GM23338 (cell line): ENCODE results near the gene CNTN5. TPM values are rescaled to one million over a fixed set of nuclear protein-coding genes. Genes with fewer than 3 reads are reported as not detected.

ENCODE experiments used
- ATAC-seq: fragments of 200-7000 bp; cut with Tn5 transposase; 3 replicates; pipeline ENCODE4 v1.9.1; 2020
- DNase-seq: peaks from one replicate; pipeline ENCODE4 v3.0.0-alpha.2; 2015; ENCODE audit warnings: low spot score
- H2AFZ ChIP-seq: fragments of 200-600 bp; sonication (generic); 2 replicates; pipeline ENCODE4 v1.8.0; 2016; ENCODE audit warnings: antibody characterized with exemption, mild to moderate bottlenecking, moderate library complexity
- H3F3A ChIP-seq: fragments of 200-600 bp; sonication (generic); replicated peaks from 2 replicates; pipeline ENCODE4 v1.8.0; 2017; ENCODE audit warnings: antibody characterized with exemption, mixed run types, low read depth
- H3K27ac ChIP-seq: fragments of 200-600 bp; sonication (generic); 2 replicates; pipeline ENCODE4 v1.6.1; 2016; ENCODE audit warnings: low read depth
- H3K27me3 ChIP-seq: fragments of 200-600 bp; sonication (generic); 2 replicates; pipeline ENCODE4 v1.8.0; 2016; ENCODE audit warnings: mild to moderate bottlenecking, mixed run types, moderate library complexity; ENCODE audit not compliant: insufficient read depth
- H3K36me3 ChIP-seq: fragments of 200-600 bp; sonication (generic); 2 replicates; pipeline ENCODE4 v1.8.0; 2016; ENCODE audit warnings: mild to moderate bottlenecking; ENCODE audit not compliant: insufficient read depth
- H3K4me1 ChIP-seq: fragments of 200-600 bp; sonication (generic); 2 replicates; pipeline ENCODE4 v1.8.0; 2016; ENCODE audit warnings: mild to moderate bottlenecking, moderate library complexity; ENCODE audit not compliant: insufficient read depth
- H3K4me2 ChIP-seq: fragments of 200-600 bp; sonication (generic); 2 replicates; pipeline ENCODE4 v1.7.1; 2017; ENCODE audit warnings: mixed run types
- H3K4me3 ChIP-seq: fragments of 200-600 bp; sonication (generic); 2 replicates; pipeline ENCODE4 v1.6.1; 2016; ENCODE audit warnings: mixed run types
- H3K79me2 ChIP-seq: fragments of 200-600 bp; sonication (generic); replicated peaks from 2 replicates; pipeline ENCODE4 v1.8.0; 2017; ENCODE audit warnings: mild to moderate bottlenecking; ENCODE audit not compliant: insufficient read depth
- H3K9me2 ChIP-seq: fragments of 200-600 bp; sonication (generic); 2 replicates; pipeline ENCODE4 v1.8.0; 2017; ENCODE audit not compliant: insufficient read depth
- H4K20me1 ChIP-seq: fragments of 200-600 bp; sonication (generic); replicated peaks from 2 replicates; pipeline ENCODE4 v1.8.0; 2017; ENCODE audit warnings: mild to moderate bottlenecking; ENCODE audit not compliant: insufficient read depth
- H3K27ac Mint-ChIP-seq: 2 replicates; pipeline ENCODE4 v1.8.0; 2020; ENCODE audit warnings: inconsistent platforms, mild to moderate bottlenecking, moderate library complexity, mixed read lengths
- H3K27me3 Mint-ChIP-seq: 3 replicates; pipeline ENCODE4 v1.8.0; 2022; ENCODE audit warnings: low read depth, mild to moderate bottlenecking, moderate library complexity, mixed read lengths, inconsistent platforms; ENCODE audit not compliant: insufficient read depth, poor library complexity
- H3K36me3 Mint-ChIP-seq: 3 replicates; pipeline ENCODE4 v1.8.0; 2021; ENCODE audit warnings: low read depth, mild to moderate bottlenecking, inconsistent platforms, moderate library complexity, mixed read lengths
- H3K4me1 Mint-ChIP-seq: 3 replicates; pipeline ENCODE4 v1.8.0; 2020; ENCODE audit warnings: mild to moderate bottlenecking, inconsistent platforms, mixed read lengths
- H3K4me3 Mint-ChIP-seq: 3 replicates; pipeline ENCODE4 v1.8.0; 2021; ENCODE audit warnings: moderate library complexity, mild to moderate bottlenecking, inconsistent platforms, mixed read lengths
- H3K9me3 Mint-ChIP-seq: 3 replicates; pipeline ENCODE4 v1.8.0; 2020; ENCODE audit warnings: moderate library complexity, mild to moderate bottlenecking, inconsistent platforms, mixed read lengths
- EZH2phosphoT487 ChIP-seq: fragments of 200-600 bp; sonication (generic); IDR thresholded peaks from one replicate; pipeline ENCODE4 v1.8.1; 2018; ENCODE audit warnings: antibody characterized with exemption; ENCODE audit not compliant: unreplicated experiment
- JUNB ChIP-seq: IDR thresholded peaks from one replicate; pipeline ENCODE4 v1.6.1; 2016; ENCODE audit warnings: antibody characterized with exemption; ENCODE audit not compliant: unreplicated experiment
- NANOG ChIP-seq: IDR thresholded peaks from 2 replicates; pipeline ENCODE4 v1.6.1; 2016; ENCODE audit warnings: antibody characterized with exemption, borderline replicate concordance
- ZNF114 ChIP-seq: fragments of 250-450 bp; sonication (Bioruptor Pico); IDR thresholded peaks from 2 replicates; pipeline ENCODE4 v1.5.0; 2020; ENCODE audit warnings: mild to moderate bottlenecking, moderate library complexity
- polyA plus RNA-seq: library from polyadenylated mRNA; unstranded; fragments of >200 nt; fragmentation: Nextera tagmentation; extraction: Ambion mirVana; gene quantifications from 2 replicates; pipeline ENCODE4 v1.2.1, GENCODE V29; 2016
- total RNA-seq: library from RNA; depleted of rRNA; stranded (reverse); fragments of >200 nt; shearing (Covaris generic); gene quantifications from 2 replicates; pipeline ENCODE4 v1.2.3, GENCODE V29; 2014
- TF ChIP-seq, protein P1 (sequence below): fragments of 250-450 bp; sonication (Bioruptor Pico); IDR thresholded peaks from 2 replicates; pipeline ENCODE4 v1.5.0; 2020; ENCODE audit warnings: mild to moderate bottlenecking, moderate library complexity
- TF ChIP-seq, protein P2 (sequence below): IDR thresholded peaks from 2 replicates; pipeline ENCODE4 v1.6.1; 2016; ENCODE audit warnings: antibody characterized with exemption
- TF ChIP-seq, protein P3 (sequence below): IDR thresholded peaks from one replicate; pipeline ENCODE4 v1.6.1; 2018; ENCODE audit warnings: antibody characterized with exemption; ENCODE audit not compliant: unreplicated experiment

CNTN5 gene
- total and polyA plus RNA-seq, 2 experiments from 2014 or later, result not detected

DNA sequence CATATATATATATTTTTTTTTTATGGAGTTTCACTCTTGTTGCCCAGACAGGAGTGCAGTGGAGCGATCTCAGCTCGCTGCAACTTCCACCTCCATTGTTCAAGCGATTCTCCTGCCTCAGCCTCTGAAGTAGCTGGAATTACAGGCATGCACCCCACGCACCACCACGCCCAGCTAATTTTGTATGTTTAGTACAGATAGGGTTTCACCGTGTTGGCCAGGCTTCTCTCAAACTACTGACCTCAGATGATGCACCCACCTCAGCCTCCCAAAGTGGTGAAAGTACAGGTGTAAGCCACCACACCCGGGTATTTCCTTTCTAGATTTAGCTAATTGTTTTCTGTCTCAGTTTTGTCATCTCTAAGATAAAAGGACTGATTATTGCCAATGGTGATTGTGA lies 821.1 kb downstream of the CNTN5 start:
- Histone ChIP-seq H2AFZ (no peak overlapping the region), H3K9me2 (no peaks in the 10 kb centered on the region), H3K4me3 (no peak overlapping the region), H3K4me1 (no peaks in the 10 kb centered on the region), H4K20me1 (no peaks in the 10 kb centered on the region), H3K27me3 (no peaks in the 10 kb centered on the region), H3K79me2 (no peaks in the 10 kb centered on the region), H3K36me3 (no peaks in the 10 kb centered on the region), H3K4me2 (no peak overlapping the region), H3F3A (no peaks in the 10 kb centered on the region), H3K27ac (no peak overlapping the region)
- Mint-ChIP-seq H3K9me3 (no peaks in the 10 kb centered on the region), H3K36me3 (no peaks in the 10 kb centered on the region), H3K27ac (no peak overlapping the region), H3K4me3 (no peak overlapping the region), H3K4me1 (no peaks in the 10 kb centered on the region; the same call in 2 of the 3 replicates), H3K27me3 (no peaks in the 10 kb centered on the region)
- TF ChIP-seq, protein P1, sequence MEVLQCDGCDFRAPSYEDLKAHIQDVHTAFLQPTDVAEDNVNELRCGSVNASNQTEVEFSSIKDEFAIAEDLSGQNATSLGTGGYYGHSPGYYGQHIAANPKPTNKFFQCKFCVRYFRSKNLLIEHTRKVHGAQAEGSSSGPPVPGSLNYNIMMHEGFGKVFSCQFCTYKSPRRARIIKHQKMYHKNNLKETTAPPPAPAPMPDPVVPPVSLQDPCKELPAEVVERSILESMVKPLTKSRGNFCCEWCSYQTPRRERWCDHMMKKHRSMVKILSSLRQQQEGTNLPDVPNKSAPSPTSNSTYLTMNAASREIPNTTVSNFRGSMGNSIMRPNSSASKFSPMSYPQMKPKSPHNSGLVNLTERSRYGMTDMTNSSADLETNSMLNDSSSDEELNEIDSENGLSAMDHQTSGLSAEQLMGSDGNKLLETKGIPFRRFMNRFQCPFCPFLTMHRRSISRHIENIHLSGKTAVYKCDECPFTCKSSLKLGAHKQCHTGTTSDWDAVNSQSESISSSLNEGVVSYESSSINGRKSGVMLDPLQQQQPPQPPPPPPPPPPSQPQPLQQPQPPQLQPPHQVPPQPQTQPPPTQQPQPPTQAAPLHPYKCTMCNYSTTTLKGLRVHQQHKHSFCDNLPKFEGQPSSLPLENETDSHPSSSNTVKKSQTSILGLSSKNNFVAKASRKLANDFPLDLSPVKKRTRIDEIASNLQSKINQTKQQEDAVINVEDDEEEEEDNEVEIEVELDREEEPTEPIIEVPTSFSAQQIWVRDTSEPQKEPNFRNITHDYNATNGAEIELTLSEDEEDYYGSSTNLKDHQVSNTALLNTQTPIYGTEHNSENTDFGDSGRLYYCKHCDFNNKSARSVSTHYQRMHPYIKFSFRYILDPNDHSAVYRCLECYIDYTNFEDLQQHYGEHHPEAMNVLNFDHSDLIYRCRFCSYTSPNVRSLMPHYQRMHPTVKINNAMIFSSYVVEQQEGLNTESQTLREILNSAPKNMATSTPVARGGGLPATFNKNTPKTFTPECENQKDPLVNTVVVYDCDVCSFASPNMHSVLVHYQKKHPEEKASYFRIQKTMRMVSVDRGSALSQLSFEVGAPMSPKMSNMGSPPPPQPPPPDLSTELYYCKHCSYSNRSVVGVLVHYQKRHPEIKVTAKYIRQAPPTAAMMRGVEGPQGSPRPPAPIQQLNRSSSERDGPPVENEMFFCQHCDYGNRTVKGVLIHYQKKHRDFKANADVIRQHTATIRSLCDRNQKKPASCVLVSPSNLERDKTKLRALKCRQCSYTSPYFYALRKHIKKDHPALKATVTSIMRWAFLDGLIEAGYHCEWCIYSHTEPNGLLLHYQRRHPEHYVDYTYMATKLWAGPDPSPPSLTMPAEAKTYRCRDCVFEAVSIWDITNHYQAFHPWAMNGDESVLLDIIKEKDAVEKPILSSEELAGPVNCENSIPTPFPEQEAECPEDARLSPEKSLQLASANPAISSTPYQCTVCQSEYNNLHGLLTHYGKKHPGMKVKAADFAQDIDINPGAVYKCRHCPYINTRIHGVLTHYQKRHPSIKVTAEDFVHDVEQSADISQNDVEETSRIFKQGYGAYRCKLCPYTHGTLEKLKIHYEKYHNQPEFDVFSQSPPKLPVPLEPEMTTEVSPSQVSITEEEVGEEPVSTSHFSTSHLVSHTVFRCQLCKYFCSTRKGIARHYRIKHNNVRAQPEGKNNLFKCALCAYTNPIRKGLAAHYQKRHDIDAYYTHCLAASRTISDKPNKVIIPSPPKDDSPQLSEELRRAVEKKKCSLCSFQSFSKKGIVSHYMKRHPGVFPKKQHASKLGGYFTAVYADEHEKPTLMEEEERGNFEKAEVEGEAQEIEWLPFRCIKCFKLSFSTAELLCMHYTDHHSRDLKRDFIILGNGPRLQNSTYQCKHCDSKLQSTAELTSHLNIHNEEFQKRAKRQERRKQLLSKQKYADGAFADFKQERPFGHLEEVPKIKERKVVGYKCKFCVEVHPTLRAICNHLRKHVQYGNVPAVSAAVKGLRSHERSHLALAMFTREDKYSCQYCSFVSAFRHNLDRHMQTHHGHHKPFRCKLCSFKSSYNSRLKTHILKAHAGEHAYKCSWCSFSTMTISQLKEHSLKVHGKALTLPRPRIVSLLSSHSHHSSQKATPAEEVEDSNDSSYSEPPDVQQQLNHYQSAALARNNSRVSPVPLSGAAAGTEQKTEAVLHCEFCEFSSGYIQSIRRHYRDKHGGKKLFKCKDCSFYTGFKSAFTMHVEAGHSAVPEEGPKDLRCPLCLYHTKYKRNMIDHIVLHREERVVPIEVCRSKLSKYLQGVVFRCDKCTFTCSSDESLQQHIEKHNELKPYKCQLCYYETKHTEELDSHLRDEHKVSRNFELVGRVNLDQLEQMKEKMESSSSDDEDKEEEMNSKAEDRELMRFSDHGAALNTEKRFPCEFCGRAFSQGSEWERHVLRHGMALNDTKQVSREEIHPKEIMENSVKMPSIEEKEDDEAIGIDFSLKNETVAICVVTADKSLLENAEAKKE (CRISPR knock-in tag), result no peak
- TF ChIP-seq EZH2phosphoT487, result no peak
- no peak for TF ChIP-seq JUNB
- TF ChIP-seq, protein P2, sequence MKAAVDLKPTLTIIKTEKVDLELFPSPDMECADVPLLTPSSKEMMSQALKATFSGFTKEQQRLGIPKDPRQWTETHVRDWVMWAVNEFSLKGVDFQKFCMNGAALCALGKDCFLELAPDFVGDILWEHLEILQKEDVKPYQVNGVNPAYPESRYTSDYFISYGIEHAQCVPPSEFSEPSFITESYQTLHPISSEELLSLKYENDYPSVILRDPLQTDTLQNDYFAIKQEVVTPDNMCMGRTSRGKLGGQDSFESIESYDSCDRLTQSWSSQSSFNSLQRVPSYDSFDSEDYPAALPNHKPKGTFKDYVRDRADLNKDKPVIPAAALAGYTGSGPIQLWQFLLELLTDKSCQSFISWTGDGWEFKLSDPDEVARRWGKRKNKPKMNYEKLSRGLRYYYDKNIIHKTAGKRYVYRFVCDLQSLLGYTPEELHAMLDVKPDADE, result no peak
- TF ChIP-seq ZNF114 (CRISPR knock-in tag), result no peak
- TF ChIP-seq, protein P3, sequence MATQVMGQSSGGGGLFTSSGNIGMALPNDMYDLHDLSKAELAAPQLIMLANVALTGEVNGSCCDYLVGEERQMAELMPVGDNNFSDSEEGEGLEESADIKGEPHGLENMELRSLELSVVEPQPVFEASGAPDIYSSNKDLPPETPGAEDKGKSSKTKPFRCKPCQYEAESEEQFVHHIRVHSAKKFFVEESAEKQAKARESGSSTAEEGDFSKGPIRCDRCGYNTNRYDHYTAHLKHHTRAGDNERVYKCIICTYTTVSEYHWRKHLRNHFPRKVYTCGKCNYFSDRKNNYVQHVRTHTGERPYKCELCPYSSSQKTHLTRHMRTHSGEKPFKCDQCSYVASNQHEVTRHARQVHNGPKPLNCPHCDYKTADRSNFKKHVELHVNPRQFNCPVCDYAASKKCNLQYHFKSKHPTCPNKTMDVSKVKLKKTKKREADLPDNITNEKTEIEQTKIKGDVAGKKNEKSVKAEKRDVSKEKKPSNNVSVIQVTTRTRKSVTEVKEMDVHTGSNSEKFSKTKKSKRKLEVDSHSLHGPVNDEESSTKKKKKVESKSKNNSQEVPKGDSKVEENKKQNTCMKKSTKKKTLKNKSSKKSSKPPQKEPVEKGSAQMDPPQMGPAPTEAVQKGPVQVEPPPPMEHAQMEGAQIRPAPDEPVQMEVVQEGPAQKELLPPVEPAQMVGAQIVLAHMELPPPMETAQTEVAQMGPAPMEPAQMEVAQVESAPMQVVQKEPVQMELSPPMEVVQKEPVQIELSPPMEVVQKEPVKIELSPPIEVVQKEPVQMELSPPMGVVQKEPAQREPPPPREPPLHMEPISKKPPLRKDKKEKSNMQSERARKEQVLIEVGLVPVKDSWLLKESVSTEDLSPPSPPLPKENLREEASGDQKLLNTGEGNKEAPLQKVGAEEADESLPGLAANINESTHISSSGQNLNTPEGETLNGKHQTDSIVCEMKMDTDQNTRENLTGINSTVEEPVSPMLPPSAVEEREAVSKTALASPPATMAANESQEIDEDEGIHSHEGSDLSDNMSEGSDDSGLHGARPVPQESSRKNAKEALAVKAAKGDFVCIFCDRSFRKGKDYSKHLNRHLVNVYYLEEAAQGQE, result no peak
- no peak for TF ChIP-seq NANOG
- ATAC-seq, result no peak
- no peak for DNase-seq
